ENCODE results near the gene TSR2. TPM values are rescaled to one million over a fixed set of nuclear protein-coding genes. Genes with fewer than 3 reads are reported as not detected.

The TSR2 gene
- total and polyA plus RNA-seq, 2 of the 13 experiments (the other 11 are each of a cell fraction or from before 2014, with no cell fraction given), result 10.9 to 35.5 TPM

DNA sequence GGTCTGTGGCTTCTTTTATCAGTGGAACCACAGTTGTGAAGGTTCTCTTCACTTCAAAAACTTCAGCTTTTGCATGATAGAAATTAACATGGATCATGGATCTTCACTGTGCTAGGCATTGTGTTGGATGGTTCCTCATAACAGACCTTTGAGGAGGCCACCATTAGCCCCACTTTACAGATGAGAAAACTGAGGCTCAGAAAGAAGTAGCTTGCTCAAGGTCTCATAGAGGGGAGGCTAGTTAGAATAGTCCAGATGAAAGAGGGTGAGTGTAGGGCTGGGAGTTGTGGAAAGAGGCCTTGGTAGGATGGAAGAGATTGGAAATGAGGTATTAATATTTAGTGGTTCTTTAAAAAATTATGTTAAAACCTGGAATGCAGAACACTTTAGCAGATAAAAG, 2.6 kb downstream of the TSR2 start:
- Histone ChIP-seq H3K36me3 (replicated peaks in 1 of 2; ENCODE audit: control insufficient read depth in 1 of 2, insufficient read depth in 2 of 2, low read length in 2 of 2) (peaks cover 1 to 5% of the 10 kb centered on the region in 2 experiments; a peak in 3 of 5 replicates), H4K20me1 (ENCODE audit: insufficient read depth, low read length) (no peaks in the 10 kb centered on the region), H3K27ac (ENCODE audit: extremely low read length, insufficient read depth, low read length) (no peak overlapping the region), H3K27me3 (ENCODE audit: control insufficient read depth in 1 of 2, insufficient read depth in 2 of 2, low read length in 2 of 2) (no peaks in the 10 kb centered on the region; a peak in 1 of 5 replicates), H3K9me3 (ENCODE audit: low read length) (no peaks in the 10 kb centered on the region), H2AFZ (ENCODE audit: low read length) (no peak overlapping the region), H3K4me3 (replicated peaks in 1 of 3; ENCODE audit: insufficient read depth in 1 of 3, low read depth in 2 of 3, low read length in 3 of 3) (no peak overlapping the region), H3K9ac (ENCODE audit: insufficient read depth, low read depth, low read length) (no peak overlapping the region), H3K4me1 (ENCODE audit: insufficient read depth, low read length) (peaks cover 15% of the 10 kb centered on the region), H3K4me2 (ENCODE audit: low read depth, low read length) (no peak overlapping the region), H3K79me2 (ENCODE audit: insufficient read depth, low read length) (peaks cover 26% of the 10 kb centered on the region)
- ChIA-PET CTCF (ENCODE audit: low intra/inter-chr PET ratio, low total read pairs) (no interaction called here), POLR2A (no interaction called here)
- no peak for TF ChIP-seq ONECUT2 (CRISPR knock-in tag; IDR thresholded peaks at IDR 0.05)
- no peak for TF ChIP-seq ZNF781 (CRISPR knock-in tag; IDR thresholded peaks at IDR 0.05; ENCODE audit: borderline replicate concordance, not compliant biosample characterization)
- peak; percentile 74 for TF ChIP-seq ZNF629 (CRISPR knock-in tag; conservative IDR thresholded peaks at IDR 0.05)
- in situ Hi-C loops (cut with HindIII; ENCODE audit: extremely low pct_ligation_motif_present, low pct_unique_long_range_greater_than_20kb) (no loop called here), intact Hi-C loops (cut with micrococcal nuclease; ENCODE audit: unreplicated experiment) (no loop called here)
- BruUV-seq (replicated peaks), result no TSS peak
- no peak for ATAC-seq
- no peak for DNase-seq (ENCODE audit: low spot score)
- no peak for FAIRE-seq

DNA sequence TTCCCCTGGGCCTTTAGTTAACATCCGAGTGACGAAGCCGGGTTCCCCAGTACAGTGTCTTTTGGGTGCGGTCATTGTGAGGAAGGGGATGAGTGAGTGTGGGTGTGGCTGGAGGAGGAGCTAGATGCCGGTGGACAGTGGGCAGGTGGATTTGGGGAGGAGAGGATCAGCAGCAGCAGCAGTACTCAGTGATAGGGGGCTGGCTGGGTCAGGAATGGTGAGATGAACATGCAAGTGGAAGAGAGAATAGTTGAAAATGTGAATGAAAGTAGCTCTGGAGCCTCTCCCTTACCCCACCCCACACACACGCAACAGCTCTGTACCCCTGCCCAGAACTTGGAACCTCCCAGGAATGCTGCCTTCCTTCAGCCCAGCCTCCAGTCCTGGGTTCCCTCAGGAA, 4.5 kb downstream of the TSR2 start:
- POLR2A ChIA-PET, result no interaction called here
- intact Hi-C loops (cut with micrococcal nuclease; ENCODE audit: unreplicated experiment), result no loop called here
- no peak for FAIRE-seq
- no peak for TF ChIP-seq MZF1 (CRISPR knock-in tag; IDR thresholded peaks at IDR 0.05; ENCODE audit: borderline replicate concordance)
- TF ChIP-seq ZNF44 (CRISPR knock-in tag; IDR thresholded peaks at IDR 0.05), result no peak
- TF ChIP-seq, protein P1, sequence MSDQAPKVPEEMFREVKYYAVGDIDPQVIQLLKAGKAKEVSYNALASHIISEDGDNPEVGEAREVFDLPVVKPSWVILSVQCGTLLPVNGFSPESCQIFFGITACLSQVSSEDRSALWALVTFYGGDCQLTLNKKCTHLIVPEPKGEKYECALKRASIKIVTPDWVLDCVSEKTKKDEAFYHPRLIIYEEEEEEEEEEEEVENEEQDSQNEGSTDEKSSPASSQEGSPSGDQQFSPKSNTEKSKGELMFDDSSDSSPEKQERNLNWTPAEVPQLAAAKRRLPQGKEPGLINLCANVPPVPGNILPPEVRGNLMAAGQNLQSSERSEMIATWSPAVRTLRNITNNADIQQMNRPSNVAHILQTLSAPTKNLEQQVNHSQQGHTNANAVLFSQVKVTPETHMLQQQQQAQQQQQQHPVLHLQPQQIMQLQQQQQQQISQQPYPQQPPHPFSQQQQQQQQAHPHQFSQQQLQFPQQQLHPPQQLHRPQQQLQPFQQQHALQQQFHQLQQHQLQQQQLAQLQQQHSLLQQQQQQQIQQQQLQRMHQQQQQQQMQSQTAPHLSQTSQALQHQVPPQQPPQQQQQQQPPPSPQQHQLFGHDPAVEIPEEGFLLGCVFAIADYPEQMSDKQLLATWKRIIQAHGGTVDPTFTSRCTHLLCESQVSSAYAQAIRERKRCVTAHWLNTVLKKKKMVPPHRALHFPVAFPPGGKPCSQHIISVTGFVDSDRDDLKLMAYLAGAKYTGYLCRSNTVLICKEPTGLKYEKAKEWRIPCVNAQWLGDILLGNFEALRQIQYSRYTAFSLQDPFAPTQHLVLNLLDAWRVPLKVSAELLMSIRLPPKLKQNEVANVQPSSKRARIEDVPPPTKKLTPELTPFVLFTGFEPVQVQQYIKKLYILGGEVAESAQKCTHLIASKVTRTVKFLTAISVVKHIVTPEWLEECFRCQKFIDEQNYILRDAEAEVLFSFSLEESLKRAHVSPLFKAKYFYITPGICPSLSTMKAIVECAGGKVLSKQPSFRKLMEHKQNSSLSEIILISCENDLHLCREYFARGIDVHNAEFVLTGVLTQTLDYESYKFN (CRISPR knock-in tag; conservative IDR thresholded peaks at IDR 0.05), result no peak
- no peak for TF ChIP-seq ZSCAN9 (CRISPR knock-in tag; IDR thresholded peaks at IDR 0.05; ENCODE audit: borderline replicate concordance)
- TF ChIP-seq MEF2D (CRISPR knock-in tag; IDR thresholded peaks at IDR 0.05), result no peak
- TF ChIP-seq TMF1 (CRISPR knock-in tag; IDR thresholded peaks at IDR 0.05; ENCODE audit: low read depth), result no peak
- TF ChIP-seq SRY (CRISPR knock-in tag; IDR thresholded peaks at IDR 0.05), result no peak
- TF ChIP-seq ARID2 (CRISPR knock-in tag; IDR thresholded peaks at IDR 0.05; ENCODE audit: borderline replicate concordance), result no peak
- TF ChIP-seq HHEX (CRISPR knock-in tag; IDR thresholded peaks at IDR 0.05), result no peak

More for the DNA sequence above, 4.5 kb downstream of the TSR2 start:
- CTCF ChIA-PET (ENCODE audit: low intra/inter-chr PET ratio, low total read pairs), result no interaction called here
- in situ Hi-C loops (cut with HindIII; ENCODE audit: extremely low pct_ligation_motif_present, low pct_unique_long_range_greater_than_20kb), result no loop called here
- no peak overlapping the region for H3K9ac ChIP-seq (ENCODE audit: insufficient read depth, low read depth, low read length)
- H3K4me2 ChIP-seq (ENCODE audit: low read depth, low read length), result no peak overlapping the region
- no peak overlapping the region for H3K27ac ChIP-seq (ENCODE audit: extremely low read length, insufficient read depth, low read length)
- ATAC-seq (no peak), DNase-seq (ENCODE audit: low spot score) (no peak)
- WGBS (ENCODE audit: low lambda C conversion rate), result 92% methylated on average over 6 of the region's 6 CpGs
- H3K79me2 ChIP-seq (ENCODE audit: insufficient read depth, low read length), result peaks cover 26% of the 10 kb centered on the region
- peaks cover 15% of the 10 kb centered on the region for H3K4me1 ChIP-seq (ENCODE audit: insufficient read depth, low read length)
- H4K20me1 ChIP-seq (ENCODE audit: insufficient read depth, low read length), result no peaks in the 10 kb centered on the region
- TSS peak; percentile 11 for BruUV-seq (replicated peaks)
- H2AFZ ChIP-seq (ENCODE audit: low read length), result no peak overlapping the region
- no peak overlapping the region for H3K4me3 ChIP-seq (replicated peaks in 1 of 3; ENCODE audit: insufficient read depth in 1 of 3, low read depth in 2 of 3, low read length in 3 of 3)
- H3K27me3 ChIP-seq (ENCODE audit: control insufficient read depth in 1 of 2, insufficient read depth in 2 of 2, low read length in 2 of 2), result no peaks in the 10 kb centered on the region; a peak in 1 of 5 replicates
- no peaks in the 10 kb centered on the region for H3K9me3 ChIP-seq (ENCODE audit: low read length)
- H3K36me3 ChIP-seq (replicated peaks in 1 of 2; ENCODE audit: control insufficient read depth in 1 of 2, insufficient read depth in 2 of 2, low read length in 2 of 2), result peaks cover 1 to 5% of the 10 kb centered on the region in 2 experiments; a peak in 3 of 5 replicates
